Inflammatory macrophage treated with lipopolysaccharide for 1 hour (primary cell): Measurements from ENCODE around the gene FBXW10.
"Not testable (repeated sequence)": the region's sequence is repeated elsewhere in the genome, so short reads cannot be mapped to it uniquely, and the experiment has no call there.

Source experiments
- DNase-seq, 2 donors: peaks; one replicate each; pipeline ENCODE4 v3.0.0-alpha.2; 2020 to 2022

The FBXW10 gene

DNA sequence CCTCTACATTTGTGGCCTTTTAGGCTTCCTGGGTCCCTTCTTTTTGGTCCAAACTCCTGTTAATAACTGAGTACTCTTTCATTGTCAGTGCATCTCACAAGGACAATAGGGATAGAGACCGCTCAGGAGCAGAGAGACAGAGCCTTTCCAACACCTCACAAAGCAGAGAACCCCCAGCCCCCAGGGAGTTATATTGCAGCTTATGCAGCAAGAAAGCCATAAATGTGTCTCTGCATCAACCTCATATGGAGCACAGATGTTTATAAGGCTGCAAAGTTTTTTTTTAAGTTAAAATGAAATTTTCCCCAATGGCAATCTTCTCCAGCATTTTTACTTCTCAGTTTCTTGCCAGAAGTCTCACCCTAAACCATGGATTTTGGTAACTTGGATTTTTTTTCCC lies 6.4 kb downstream of the FBXW10 start:
- DNase-seq, result not testable (repeated sequence)

- not testable (repeated sequence) for DNase-seq
Observed at GRCh38 chr17:18753829-18754409, 10.1 kb downstream of the FBXW10 start.

DNA sequence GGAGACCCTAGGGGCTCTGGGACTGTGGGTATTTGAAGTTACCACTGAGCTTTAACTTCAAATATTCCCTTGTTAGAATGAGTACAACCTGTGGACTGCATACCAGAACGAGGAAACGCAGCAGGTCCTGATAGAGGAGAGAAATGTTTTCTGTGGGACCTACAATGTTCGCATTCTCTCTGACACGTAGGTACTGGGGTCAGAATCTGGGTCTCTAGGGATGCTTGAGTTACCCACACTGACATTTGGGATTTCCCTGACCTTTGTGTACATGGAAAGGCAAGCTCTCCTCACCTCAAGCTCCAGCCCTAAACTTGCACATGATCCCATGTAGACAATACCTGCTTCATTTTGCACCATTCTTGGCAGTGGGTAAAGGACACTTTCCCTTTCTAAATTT lies 12.1 kb downstream of the FBXW10 start:
- DNase-seq, result not testable (repeated sequence)

DNA sequence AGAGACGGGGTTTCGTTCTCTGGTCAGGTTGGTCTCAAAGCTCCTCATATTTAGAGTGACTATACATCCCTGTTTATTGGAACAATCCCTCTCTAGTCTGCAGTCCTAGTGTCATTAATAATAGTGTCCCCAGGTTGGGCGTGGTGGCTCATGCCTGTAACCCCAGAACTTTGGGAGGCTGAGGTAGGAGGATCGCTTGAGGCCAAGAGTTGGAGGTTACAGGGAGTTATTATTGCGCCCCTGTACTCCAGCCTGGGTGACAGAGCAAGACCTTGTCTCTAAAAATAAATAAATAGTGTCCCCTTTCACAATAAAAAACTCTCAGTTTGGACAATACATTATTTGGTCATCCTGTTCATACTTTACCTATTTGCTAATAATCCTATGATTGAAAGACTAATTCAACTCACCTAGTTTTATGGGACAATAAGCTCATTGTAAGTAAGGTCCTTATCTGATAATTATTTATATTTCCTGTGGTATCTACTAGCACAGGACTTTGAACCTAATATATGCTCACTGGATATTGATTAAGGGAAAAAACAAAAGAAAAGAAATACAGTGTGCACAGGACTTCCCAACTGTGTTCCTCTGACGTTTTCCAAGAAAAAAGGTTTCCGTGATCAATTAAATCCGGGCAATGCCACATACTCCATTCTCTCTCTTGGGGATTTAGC lies 13.7 kb downstream of the FBXW10 start:
- DNase-seq, result not testable (repeated sequence)

DNA sequence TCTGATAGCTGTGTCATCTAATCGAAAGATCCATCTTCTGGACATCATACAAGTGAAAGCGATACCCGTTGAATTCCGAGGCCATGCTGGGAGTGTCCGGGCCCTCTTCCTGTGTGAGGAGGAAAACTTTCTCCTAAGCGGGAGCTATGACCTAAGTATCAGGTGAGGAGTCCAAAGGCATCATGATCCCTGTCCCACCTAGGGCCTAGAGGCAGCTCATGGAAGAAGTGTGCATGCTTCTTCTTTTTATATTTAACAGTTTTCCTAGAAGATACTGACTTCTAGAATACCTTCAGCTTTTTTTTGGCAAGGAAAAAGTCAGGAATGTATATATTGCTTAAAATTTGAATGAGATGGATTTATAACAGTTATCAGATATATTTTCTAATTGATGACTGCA lies 14.5 kb downstream of the FBXW10 start:
- not testable (repeated sequence) for DNase-seq

DNA sequence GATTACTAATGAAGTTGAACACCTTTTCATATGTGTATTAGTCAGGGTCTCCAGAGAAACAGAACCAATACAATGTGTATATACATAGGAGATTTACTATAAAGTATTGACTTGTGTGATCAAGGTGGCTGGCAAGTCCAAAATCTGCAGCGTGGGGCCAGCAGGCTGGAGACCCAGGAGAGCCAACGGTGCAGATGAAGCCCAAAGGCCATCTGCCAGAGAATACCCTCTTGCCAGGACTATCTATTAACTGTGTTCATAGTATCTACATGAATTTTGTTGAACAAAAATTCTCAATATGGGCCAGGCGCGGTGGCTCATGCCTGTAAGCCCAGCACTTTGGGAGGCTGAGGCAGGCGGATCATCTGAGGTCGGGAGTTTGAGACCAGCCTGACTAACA lies 16.4 kb downstream of the FBXW10 start:
- not testable (repeated sequence) for DNase-seq

GRCh38 chr17:18770572-18770971 lies 26.7 kb downstream of the FBXW10 start:
- DNase-seq, result not testable (repeated sequence)

GRCh38 chr17:18771066-18771465 lies 27.2 kb downstream of the FBXW10 start:
- not testable (repeated sequence) for DNase-seq

- no peak for DNase-seq
Observed at GRCh38 chr17:18772471-18772870, 28.6 kb downstream of the FBXW10 start.

DNA sequence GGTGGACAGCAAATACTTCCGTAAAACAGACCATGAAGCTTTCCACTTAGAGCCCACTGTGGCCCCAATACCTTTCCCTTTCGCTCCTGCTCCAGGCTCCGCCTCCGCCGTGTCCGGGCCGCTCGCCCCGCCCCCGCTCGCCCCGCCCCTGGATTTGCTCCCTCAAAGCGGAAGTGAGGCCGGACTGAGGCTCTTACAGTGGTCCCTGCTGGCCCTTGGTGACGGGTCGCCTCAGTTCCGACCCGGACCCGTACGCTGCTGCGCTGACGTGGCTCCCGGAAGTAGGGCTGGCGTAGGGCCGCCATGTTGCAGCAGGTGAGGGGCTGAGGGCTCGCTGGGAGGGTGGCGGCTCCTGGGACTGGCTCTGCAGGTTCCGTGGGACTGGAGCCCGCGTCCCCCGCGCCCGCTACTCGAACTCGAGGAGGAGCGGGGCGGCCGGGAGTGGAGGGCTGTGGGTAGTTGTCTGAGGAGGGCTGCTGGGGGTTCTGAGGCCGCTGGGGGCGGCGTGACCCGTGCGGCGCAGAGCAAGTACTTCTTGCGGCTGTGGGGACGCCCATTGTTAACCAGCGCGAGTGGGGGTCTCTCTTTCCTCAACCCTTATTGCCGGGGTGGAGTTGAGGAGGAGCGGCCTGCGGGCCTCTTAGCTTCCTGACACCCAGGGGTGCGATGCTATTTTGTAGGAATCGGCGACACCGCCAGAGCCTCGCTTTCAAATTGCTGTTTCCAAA lies 37.3 kb downstream of the FBXW10 start, which contains the start of gene TVP23B:
TVP23B (plus strand) TSS at position 193 of the 728 bp plus-strand sequence; CDS start at position 304, 111 bp downstream.
- peak; percentile 97 to 98 for DNase-seq

GRCh38 chr17:18781805-18782204 lies 38.0 kb downstream of the FBXW10 start:
- not testable (repeated sequence) for DNase-seq

GRCh38 chr17:18785933-18786332 lies 42.1 kb downstream of the FBXW10 start:
- not testable (repeated sequence) for DNase-seq

GRCh38 chr17:18786890-18787289 lies 43.0 kb downstream of the FBXW10 start:
- not testable (repeated sequence) for DNase-seq

DNA sequence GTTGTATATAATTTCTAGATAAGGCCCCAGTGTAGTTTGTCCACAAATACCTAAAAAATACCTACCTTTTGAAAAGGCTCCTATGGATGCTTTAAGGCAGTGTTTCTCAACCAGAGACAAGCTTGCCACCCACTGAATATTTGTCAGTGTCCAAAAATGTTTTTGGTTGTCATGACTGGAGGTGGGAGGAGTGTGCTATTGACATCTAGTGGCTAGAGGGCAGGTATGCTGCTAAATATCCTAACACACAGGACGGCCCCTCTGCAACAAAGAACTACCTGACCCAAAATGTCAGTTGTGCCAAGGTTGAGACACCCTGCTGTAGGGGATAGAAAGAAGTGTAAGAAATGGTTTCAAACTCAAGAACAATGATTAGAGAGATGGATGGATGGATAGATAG lies 47.5 kb downstream of the FBXW10 start:
- DNase-seq, result not testable (repeated sequence)

DNA sequence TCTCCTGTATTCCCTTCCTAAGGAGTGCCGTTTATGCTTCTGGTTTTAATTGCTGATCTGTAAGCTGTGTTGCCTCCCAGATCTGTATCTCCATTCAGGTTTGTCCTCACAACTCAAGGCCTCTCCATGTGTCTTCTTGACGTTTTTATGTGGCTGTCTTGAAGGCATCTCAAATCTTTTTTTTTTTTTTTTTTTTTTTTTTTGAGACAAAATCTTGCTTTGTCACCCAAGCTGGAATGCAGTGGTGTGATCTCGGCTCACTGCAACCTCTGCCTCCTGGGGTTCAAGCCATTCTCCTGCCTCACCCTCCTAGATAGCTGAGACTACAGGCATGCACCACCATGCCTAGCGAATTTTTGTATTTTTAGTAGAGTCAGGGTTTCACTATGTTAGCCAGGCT lies 51.0 kb downstream of the FBXW10 start:
- DNase-seq, result not testable (repeated sequence)

GRCh38 chr17:18796887-18797286 lies 53.0 kb downstream of the FBXW10 start:
- not testable (repeated sequence) for DNase-seq

DNA sequence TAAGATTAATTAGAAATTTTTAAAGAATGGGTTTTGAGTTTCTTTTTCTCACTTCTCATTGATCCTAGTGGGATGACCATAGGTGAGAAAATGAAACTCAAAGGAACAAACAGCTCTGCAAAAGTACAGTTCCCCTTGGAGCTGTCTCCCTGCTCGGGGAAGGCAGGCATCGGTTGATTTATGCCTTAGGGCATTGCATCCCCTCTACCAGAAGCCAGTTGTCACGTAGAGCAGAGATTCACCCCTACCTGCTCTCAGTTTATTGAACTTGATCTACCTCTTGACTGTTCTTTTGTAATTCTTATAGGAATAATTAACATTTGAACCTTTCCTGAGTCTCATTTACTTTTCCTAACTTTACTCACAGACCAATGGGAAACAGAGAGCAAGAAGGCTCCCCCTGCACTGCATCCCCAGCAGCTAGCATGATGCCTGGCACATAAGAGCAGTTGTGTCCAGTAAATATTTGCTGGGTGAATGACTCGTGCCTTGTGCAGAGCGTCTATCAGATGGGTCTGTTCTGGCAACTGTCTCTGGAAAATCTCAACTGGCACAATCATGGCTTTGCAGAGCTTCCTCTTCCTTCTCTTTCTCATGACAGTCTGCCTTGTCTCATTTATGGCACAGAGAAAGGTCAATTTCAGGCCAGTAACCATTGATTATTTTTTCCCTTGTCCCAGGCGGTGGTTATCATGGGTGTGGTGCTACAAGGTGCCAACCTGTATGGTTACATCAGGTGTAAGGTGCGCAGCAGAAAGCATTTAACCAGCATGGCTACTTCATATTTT lies 59.8 kb downstream of the FBXW10 start:
- not testable (repeated sequence) for DNase-seq

DNA sequence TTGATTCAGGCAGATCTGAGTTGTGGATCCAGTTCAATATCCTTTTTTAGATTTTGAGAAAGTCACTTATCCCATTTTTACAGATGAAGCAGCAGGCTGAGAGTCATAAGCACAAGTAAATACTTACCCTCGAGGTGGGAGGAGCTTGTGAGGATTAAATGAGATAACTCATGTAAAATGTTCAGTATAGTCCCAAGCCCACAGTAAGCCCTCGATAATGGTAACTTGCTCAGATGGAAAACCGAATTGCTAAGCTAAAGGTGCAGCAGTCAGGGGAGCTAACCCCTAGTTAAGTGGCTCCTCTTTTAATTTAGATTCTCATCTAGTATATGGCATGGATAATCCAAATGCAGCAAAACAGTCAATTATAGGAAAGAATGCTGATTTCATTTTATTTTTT lies 72.1 kb downstream of the FBXW10 start:
- not testable (repeated sequence) for DNase-seq

GRCh38 chr17:18816489-18817371 lies 72.9 kb downstream of the FBXW10 start:
- DNase-seq, result peak; percentile 61 to 81

GRCh38 chr17:18821430-18821829 lies 77.6 kb downstream of the FBXW10 start:
- DNase-seq, result peak in 1 of 2 donors; percentile 0

- not testable (repeated sequence) for DNase-seq
Observed at GRCh38 chr17:18827613-18828012, 83.8 kb downstream of the FBXW10 start.
